Right atrium auricular region (tissue), 2 donors: ENCODE measurements around the gene BORCS5. TPM values are rescaled to one million over a fixed set of nuclear protein-coding genes. Genes with fewer than 3 reads are reported as not detected.

Experiments
- DNase-seq: peaks from one replicate; pipeline ENCODE4 v3.0.0-alpha.2; 2019; ENCODE audit warnings: low spot score
- H3K27ac ChIP-seq, 2 donors: fragments of 200-600 bp; sonication (generic); 1 replicate in 1 of 2; 2 replicates in 1 of 2; pipeline ENCODE4 v1.5.1; 2016 to 2019
- H3K27me3 ChIP-seq, 2 donors: fragments of 200-600 bp; sonication (generic); one replicate each; pipeline versions ENCODE4 v1.5.1 to v1.6.0; 2017 to 2019
- H3K36me3 ChIP-seq: fragments of 200-600 bp; sonication (generic); one replicate; pipeline ENCODE4 v1.5.1; 2016
- H3K4me1 ChIP-seq, 2 donors: fragments of 200-600 bp; sonication (generic); one replicate each; pipeline versions ENCODE4 v1.5.1 to v1.6.0; 2017 to 2019
- H3K4me3 ChIP-seq, 2 donors: fragments of 200-600 bp; sonication (generic); 1 replicate in 1 of 2; 2 replicates in 1 of 2; pipeline ENCODE4 v1.5.1; 2017 to 2019; ENCODE audit warnings: mild to moderate bottlenecking in 1 of 2, moderate library complexity in 1 of 2
- H3K9me3 ChIP-seq, 2 donors: fragments of 200-600 bp; sonication (generic); one replicate each; pipeline ENCODE4 v1.5.1; 2019
- CTCF ChIP-seq, 2 donors: fragments of 200-600 bp; sonication (generic); IDR thresholded peaks; one replicate each; pipeline ENCODE4 v1.5.1; 2019; ENCODE audit warnings: antibody characterized with exemption in 2 of 2
- total RNA-seq, 2 donors: library from RNA; depleted of rRNA; stranded (reverse); fragments of >200 nt; gene quantifications; one replicate each; pipeline ENCODE4 v1.1.0, GENCODE V29; 2016

The BORCS5 gene
- total RNA-seq, 2 donors from 2014 or later, result 6.2 to 8.0 TPM

- Histone ChIP-seq H3K4me1 (peaks cover 0 to 11% of the 10 kb centered on the region in 2 donors), H3K27me3 (no peaks in the 10 kb centered on the region), H3K9me3 (no peaks in the 10 kb centered on the region), H3K36me3 (no peaks in the 10 kb centered on the region), H3K4me3 (no peak overlapping the region), H3K27ac (no peak overlapping the region)
- no peak for DNase-seq
- TF ChIP-seq CTCF (IDR thresholded peaks at IDR 0.05), result peak; percentile 80 to 92
These were observed 22.4 kb upstream of the BORCS5 start for GRCh38 chr12:12334367-12335040.

- no peak for TF ChIP-seq CTCF (IDR thresholded peaks at IDR 0.05)
- no peak overlapping the region for H3K27ac ChIP-seq
- H3K4me3 ChIP-seq, result no peak overlapping the region
- DNase-seq, result no peak
- H3K9me3 ChIP-seq, result no peaks in the 10 kb centered on the region
- H3K4me1 ChIP-seq, result peaks cover 0 to 11% of the 10 kb centered on the region in 2 donors
- no peaks in the 10 kb centered on the region for H3K27me3 ChIP-seq
- no peaks in the 10 kb centered on the region for H3K36me3 ChIP-seq
These were observed 20.8 kb upstream of the BORCS5 start for GRCh38 chr12:12336049-12336411.

- TF ChIP-seq CTCF (IDR thresholded peaks at IDR 0.05), result no peak
- Histone ChIP-seq H3K27me3 (no peaks in the 10 kb centered on the region), H3K27ac (no peak overlapping the region), H3K4me1 (peaks cover 0 to 11% of the 10 kb centered on the region in 2 donors), H3K4me3 (no peak overlapping the region), H3K9me3 (no peaks in the 10 kb centered on the region), H3K36me3 (peaks cover under 1% of the 10 kb centered on the region)
- no peak for DNase-seq
These were observed 20.4 kb upstream of the BORCS5 start for GRCh38 chr12:12336511-12336910.

GRCh38 chr12:12338527-12339168, 18.2 kb upstream of the BORCS5 start:
- Histone ChIP-seq H3K4me1 (peaks cover 0 to 8% of the 10 kb centered on the region in 2 donors), H3K4me3 (no peak overlapping the region), H3K9me3 (no peaks in the 10 kb centered on the region), H3K27me3 (no peaks in the 10 kb centered on the region), H3K36me3 (peaks cover 8% of the 10 kb centered on the region), H3K27ac (peak overlapping the region; percentile 14 to 62)
- DNase-seq, result no peak
- no peak for TF ChIP-seq CTCF (IDR thresholded peaks at IDR 0.05)

DNA sequence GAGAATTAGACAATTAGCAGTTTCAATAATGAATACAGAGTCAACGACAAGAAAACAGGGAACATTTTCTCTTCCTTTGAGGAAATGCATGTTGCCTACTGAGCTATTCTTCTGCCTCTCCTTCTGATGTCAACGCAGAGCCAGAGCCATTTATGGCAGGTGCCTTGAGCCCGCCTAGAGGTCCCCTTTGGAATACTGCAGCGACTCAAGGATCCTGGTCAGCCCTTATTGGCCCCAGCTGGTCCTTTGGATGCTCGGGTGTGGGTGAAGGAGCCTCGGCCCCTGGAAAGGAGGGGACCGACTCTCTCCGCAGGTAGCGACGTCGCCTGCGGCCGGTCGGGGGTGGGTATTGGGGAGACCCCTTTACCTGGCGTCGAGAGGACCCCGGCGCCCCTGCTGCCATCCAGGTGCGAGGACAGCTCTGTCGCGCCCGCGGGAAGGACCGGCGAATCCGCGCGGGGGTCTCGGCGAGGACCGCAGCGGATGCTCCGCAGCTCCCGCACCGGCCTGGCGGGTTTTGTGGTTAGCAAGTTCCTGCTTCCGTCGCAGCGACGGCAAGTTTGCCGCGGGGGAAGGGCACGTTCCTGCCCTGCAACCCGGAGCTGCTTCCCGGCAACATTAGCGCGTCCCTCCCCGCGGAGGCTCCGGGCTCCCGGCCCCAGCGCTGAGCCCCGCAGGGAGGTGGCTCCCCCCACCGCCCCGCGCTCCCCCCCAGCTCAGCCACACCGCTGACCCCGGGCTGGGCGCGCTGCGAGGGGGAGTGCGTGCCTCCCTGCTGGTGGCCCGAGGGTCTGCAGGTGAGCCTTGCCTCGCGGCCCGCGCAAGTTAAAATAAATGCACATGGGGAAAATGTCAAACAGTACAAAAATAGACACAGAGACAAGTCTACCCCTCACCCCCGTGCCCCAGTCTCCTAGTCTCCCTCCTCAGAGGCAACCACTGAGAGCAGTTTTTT, 6.9 kb upstream of the BORCS5 start, which contains the start of gene MANSC1:
Gene MANSC1, minus strand, starts transcription at position 532 of the 955 bp plus-strand sequence. CDS start 6,928 bp downstream, outside the sequence.
- Histone ChIP-seq H3K9me3 (no peaks in the 10 kb centered on the region), H3K27ac (peak within 1 kb of the TSS; percentile 65 to 76), H3K4me1 (peaks cover 0 to 12% of the 10 kb centered on the region in 2 donors), H3K4me3 (peak within 1 kb of the TSS; percentile 69 to 70), H3K36me3 (no peaks in the 10 kb centered on the region), H3K27me3 (no peaks in the 10 kb centered on the region)
- DNase-seq, result peak; percentile 61
- peak in 1 of 2 donors; percentile 53 for TF ChIP-seq CTCF (IDR thresholded peaks at IDR 0.05)
